D721Med (cell line): ENCODE results near the gene TMEM59L.

ENCODE experiments used
- DNase-seq: peaks from one replicate; pipeline ENCODE4 v3.0.0; 2011; ENCODE audit warnings: low spot score; ENCODE audit not compliant: insufficient read length
- FAIRE-seq: peaks from 2 replicates; lab custom pipeline; 2011; peaks lifted over from hg19 to GRCh38; lab: Jason Lieb, UNC
- CTCF ChIP-seq: IDR thresholded peaks from 2 replicates; pipeline ENCODE4 v1.5.1; 2012; ENCODE audit warnings: mild to moderate bottlenecking, control low read depth; ENCODE audit not compliant: insufficient read depth; ENCODE audit errors: missing control alignments

Gene TMEM59L

DNA sequence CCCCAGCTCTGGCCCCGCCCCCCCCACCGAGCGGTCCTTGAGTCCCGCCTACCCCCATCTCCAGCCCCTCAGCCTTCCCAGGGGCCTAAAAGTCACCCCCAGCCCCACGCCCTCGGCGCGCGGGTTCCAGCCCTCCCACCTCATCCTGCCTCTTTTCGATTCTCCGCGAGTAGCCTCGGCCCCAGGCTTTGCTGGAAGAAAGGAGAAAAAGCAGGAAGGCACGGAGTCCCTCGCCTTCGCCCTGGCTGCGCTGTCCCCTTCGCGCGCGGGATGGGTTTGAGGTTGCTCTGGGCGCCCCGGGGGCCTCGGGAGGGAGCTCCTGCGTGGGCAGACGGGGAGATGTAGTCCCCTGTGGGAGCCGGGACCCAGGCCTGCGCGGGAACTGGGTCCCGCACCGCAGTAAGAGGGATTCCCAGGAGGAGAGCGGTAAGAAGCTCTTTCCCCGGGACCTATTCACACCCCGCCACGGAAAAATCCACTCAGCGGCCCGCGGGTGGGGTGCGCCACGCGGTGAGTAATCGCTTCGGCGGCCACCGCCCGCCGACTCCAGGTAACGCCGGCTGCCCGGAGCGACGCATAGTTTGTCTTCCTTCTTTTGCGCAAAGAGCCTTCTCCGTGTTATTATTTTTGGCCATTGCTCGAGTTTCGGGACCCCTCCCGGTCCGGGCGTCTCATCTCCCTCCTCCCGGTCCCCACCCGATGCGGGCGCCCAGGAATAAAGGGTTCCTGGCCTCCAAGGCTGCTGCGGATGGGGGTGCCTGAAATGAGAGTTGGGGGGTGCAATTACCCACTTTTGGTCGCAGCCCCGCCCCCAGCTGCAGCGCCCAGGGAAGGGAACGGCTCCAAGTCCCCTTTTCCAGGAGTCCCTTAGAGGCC is 5.2 kb upstream of the TMEM59L start:
- DNase-seq, result peak; percentile 57
- FAIRE-seq, result no peak
- TF ChIP-seq CTCF, result no peak

DNA sequence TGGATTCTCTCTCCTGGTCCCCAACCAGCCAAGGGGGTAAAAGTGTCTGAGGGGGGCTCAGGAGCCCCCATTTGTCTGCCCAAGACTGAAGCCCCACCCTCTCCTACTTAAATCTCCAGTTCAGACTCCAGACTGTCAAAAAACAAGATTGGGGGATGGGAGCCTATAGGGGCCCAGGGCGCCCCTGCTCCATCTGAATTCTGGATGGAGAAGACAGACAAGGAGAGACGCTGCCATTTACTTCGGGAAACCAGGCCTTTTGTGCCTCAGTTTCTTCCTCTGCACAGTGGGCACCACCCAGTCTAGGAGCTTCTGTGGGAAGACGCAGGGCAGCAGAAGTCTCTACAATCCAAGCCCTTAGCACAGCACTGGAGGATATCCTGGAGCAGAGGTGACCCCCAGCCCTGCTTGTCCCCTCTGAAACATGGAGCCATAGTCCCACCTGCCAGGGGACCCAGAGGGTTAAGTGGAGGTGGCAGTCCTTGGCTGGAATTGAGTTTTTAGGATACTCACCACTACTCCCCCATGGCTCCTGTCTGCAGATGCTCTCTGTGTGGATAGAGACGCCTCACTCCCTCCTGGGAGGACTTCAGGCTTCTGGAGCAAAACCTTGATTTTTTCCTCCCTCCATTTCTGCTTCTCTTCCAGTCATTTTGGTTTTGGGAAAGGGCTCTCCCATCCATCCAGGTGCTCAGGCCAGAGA is 4.4 kb upstream of the TMEM59L start:
- no peak for TF ChIP-seq CTCF
- DNase-seq, result no peak
- no peak for FAIRE-seq

DNA sequence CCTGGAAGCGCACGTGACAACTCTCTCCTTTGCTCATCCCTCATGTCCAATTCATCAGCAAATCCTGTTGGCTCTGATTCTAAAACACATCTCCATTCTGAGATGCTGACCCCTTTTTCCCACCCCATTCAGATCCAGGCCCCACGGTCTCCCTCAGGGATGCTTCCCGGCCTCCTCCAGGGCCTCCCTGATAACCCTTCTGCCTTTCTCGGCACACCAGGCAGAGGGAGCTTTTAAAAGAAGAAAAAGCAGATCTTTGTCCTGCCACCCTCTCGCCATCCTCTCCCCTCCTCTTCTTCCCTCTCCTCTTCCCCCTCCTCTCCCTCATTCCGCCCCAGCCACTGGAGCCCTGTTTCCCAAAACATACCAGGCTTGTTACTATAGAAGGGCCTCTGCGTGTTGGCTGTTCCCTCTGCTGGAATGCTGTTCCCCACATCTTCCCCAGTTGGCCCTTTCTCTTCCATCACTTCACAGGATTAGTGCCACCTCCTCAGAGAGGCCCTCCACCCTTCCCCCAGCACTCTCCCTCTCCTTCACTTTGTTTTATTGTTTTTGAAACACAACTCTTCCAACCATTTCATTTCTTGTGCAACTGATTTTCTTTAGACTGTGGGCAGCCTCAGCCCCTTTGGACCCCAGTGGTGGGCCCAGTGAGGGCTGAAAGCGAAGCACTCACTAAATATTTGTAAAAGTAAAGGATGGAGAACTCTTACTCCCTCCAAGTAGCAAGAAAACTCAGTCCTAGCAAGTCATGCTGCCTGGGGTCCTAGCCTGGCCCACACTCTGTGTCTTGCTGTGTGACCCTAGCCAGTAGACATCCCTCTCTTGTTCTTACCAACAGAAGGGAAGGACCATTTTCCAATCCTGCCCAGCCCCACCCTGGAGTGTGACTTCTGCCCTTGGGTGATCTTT is 3.6 kb upstream of the TMEM59L start:
- DNase-seq (no peak), FAIRE-seq (no peak)
- TF ChIP-seq CTCF, result no peak

- TF ChIP-seq CTCF, result no peak
- no peak for DNase-seq
- FAIRE-seq, result no peak
Observed at GRCh38 chr19:18609717-18610051, 3.0 kb upstream of the TMEM59L start.

DNA sequence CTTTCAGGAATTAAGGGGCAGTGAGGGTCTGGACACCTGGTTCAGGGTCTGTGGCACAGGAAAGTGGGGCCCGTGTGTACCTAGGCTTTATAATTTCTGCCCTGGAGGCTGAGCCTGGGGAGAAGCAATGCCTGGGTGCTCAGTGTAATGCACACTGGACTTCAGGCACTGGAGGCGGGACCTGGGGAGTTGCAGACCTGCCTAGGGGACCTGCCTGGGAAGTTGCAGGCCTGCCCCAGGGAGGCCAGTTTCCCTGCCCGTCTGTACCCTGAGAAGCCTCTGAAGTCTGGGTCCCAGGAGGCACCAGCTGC is 2.5 kb upstream of the TMEM59L start:
- no peak for FAIRE-seq
- DNase-seq, result no peak
- no peak for TF ChIP-seq CTCF

GRCh38 chr19:18610556-18611326 is 1.9 kb upstream of the TMEM59L start:
- DNase-seq (no peak), FAIRE-seq (no peak)
- TF ChIP-seq CTCF, result no peak
